PC-3 (cell line): ENCODE results near the gene SEC16A.

Source experiments
- EZH2 ChIP-seq: fragments of 300-600 bp; sonication (generic); IDR thresholded peaks from one replicate; pipeline ENCODE4 v1.6.1; 2017; ENCODE audit warnings: antibody characterized with exemption, mild to moderate bottlenecking, low read length; ENCODE audit not compliant: unreplicated experiment
- EZH2phosphoT487 ChIP-seq: fragments of 300-600 bp; sonication (generic); IDR thresholded peaks from 2 replicates; pipeline ENCODE4 v1.6.1; 2018; ENCODE audit warnings: mild to moderate bottlenecking, antibody characterized with exemption, low read length, borderline replicate concordance
- TF ChIP-seq, protein P1 (sequence below): fragments of 300-600 bp; sonication (generic); conservative IDR thresholded peaks from 2 replicates; pipeline ENCODE4 v1.5.1; 2017; ENCODE audit warnings: antibody characterized with exemption, low read depth, mild to moderate bottlenecking, low read length

DNA sequence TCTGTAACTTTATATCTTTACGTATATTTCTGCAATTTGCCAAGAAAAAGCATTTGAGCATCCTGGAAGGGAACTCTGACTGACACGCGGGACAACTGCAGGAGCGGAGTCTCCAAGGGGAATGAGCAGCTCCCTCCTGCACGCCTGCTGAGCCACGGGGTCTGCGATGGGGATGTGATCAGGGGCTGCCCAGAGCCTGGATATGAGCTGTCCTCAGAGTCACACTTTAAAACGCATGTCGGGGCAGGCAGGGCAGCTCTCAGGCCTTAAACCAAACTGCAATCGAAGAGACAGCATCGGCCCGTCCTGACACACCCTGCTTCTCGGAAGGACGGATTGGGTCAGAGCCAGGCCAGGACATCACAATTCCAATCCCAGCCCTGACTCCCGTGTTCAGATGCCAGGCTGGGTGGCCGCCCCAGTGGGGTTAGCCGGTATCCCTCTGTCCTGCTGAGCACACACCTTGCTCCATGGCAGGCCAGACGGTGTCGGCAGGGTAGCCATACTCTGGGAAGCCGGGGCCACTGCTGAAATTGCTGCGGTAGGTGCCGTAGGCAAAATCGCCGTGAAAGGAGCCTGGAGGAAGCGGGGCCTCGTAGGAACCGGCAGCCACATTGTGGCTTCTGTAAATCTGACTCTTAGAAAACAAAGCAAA is 17.2 kb downstream of the SEC16A start:
- TF ChIP-seq, protein P1, sequence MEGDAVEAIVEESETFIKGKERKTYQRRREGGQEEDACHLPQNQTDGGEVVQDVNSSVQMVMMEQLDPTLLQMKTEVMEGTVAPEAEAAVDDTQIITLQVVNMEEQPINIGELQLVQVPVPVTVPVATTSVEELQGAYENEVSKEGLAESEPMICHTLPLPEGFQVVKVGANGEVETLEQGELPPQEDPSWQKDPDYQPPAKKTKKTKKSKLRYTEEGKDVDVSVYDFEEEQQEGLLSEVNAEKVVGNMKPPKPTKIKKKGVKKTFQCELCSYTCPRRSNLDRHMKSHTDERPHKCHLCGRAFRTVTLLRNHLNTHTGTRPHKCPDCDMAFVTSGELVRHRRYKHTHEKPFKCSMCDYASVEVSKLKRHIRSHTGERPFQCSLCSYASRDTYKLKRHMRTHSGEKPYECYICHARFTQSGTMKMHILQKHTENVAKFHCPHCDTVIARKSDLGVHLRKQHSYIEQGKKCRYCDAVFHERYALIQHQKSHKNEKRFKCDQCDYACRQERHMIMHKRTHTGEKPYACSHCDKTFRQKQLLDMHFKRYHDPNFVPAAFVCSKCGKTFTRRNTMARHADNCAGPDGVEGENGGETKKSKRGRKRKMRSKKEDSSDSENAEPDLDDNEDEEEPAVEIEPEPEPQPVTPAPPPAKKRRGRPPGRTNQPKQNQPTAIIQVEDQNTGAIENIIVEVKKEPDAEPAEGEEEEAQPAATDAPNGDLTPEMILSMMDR = no peak
- no peak for TF ChIP-seq EZH2phosphoT487
- TF ChIP-seq EZH2 = no peak
